ENCODE data around the gene PHACTR3. TPM values are rescaled to one million over a fixed set of nuclear protein-coding genes. Genes with fewer than 3 reads are reported as not detected.
A peak's percentile ranks its signal among the peaks of the same experiment; 100 is the strongest.

Gene PHACTR3
- total RNA-seq, 1 donor from 2014 or later, result 1.6 TPM

GRCh38 chr20:59748619-59749191 lies 144.4 kb downstream of the PHACTR3 start:
- DNase-seq (ENCODE audit: low read depth in 2 of 2), result no peak

GRCh38 chr20:59749301-59749700 lies 145.0 kb downstream of the PHACTR3 start:
- DNase-seq (ENCODE audit: low read depth in 2 of 2), result no peak

- no peak for DNase-seq (ENCODE audit: low read depth in 2 of 2)
These were observed 146.0 kb downstream of the PHACTR3 start for GRCh38 chr20:59750209-59750840.

- peak; percentile 51 to 55 for DNase-seq (ENCODE audit: low read depth in 2 of 2)
These were observed 146.9 kb downstream of the PHACTR3 start for GRCh38 chr20:59751075-59751711.

- no peak for DNase-seq (ENCODE audit: low read depth in 2 of 2)
These were observed 147.8 kb downstream of the PHACTR3 start for GRCh38 chr20:59752101-59752586.

- no peak for DNase-seq (ENCODE audit: low read depth in 2 of 2)
These were observed 148.5 kb downstream of the PHACTR3 start for GRCh38 chr20:59752704-59753460.

- DNase-seq (ENCODE audit: low read depth in 2 of 2), result no peak
These were observed 149.5 kb downstream of the PHACTR3 start for GRCh38 chr20:59753836-59754235.

GRCh38 chr20:59754551-59754950 lies 150.2 kb downstream of the PHACTR3 start:
- DNase-seq (ENCODE audit: low read depth in 2 of 2), result no peak

GRCh38 chr20:59756241-59756640 lies 151.9 kb downstream of the PHACTR3 start:
- DNase-seq (ENCODE audit: low read depth in 2 of 2), result no peak

GRCh38 chr20:59764037-59764436 lies 159.7 kb downstream of the PHACTR3 start:
- no peak for DNase-seq (ENCODE audit: low read depth in 2 of 2)

GRCh38 chr20:59765599-59766177 lies 161.3 kb downstream of the PHACTR3 start:
- DNase-seq (ENCODE audit: low read depth in 2 of 2), result peak; percentile 6 to 17

GRCh38 chr20:59767656-59768055 lies 163.3 kb downstream of the PHACTR3 start:
- no peak for DNase-seq (ENCODE audit: low read depth in 2 of 2)

- DNase-seq (ENCODE audit: low read depth in 2 of 2), result no peak
These were observed 165.9 kb downstream of the PHACTR3 start for GRCh38 chr20:59770270-59770669.

GRCh38 chr20:59770851-59771250 lies 166.5 kb downstream of the PHACTR3 start:
- no peak for DNase-seq (ENCODE audit: low read depth in 2 of 2)

- no peak for DNase-seq (ENCODE audit: low read depth in 2 of 2)
These were observed 167.4 kb downstream of the PHACTR3 start for GRCh38 chr20:59771506-59772372.

- DNase-seq (ENCODE audit: low read depth in 2 of 2), result no peak
These were observed 168.0 kb downstream of the PHACTR3 start for GRCh38 chr20:59772373-59772705.

- DNase-seq (ENCODE audit: low read depth in 2 of 2), result no peak
These were observed 168.9 kb downstream of the PHACTR3 start for GRCh38 chr20:59772931-59773913.

GRCh38 chr20:59774204-59774641 lies 169.9 kb downstream of the PHACTR3 start:
- DNase-seq (ENCODE audit: low read depth in 2 of 2), result no peak

- no peak for DNase-seq (ENCODE audit: low read depth in 2 of 2)
These were observed 170.8 kb downstream of the PHACTR3 start for GRCh38 chr20:59774921-59775686.
